ENCODE results near the gene MDM4.

The MDM4 gene

DNA sequence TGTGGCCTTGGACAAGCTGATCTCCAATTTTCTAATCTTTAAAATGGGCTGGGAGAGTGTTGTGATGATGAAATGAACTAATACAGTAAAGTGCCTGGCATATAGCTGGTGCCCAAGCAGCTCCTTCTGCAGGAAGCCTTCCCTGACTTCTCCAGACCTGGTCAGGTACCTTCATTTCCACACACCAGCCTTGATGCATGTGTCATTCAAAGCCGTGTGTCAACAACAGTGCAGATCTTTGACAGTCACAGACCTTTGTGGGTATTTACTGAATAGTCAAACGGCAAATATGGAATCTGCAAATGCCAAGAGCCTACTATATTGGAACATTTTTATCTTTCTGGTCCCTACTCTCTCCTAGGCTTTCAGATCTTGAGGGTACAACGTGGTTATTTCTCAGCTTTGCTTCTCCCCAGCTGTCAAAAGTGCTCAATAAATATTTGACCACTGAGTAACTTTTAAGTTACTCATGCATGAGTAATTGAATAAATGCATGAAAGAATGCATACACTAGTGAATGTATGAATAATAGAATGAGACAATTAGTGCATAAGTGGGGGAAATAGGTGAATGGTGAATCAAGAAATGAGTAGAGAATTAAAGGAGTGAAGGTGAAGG is 75.4 kb downstream of the MDM4 start:
- no peak for DNase-seq
- Mint-ChIP-seq H3K27me3 (no peaks in the 10 kb centered on the region), H3K27ac (no peak overlapping the region), H3K4me3 (no peak overlapping the region), H3K9me3 (no peaks in the 10 kb centered on the region), H3K4me1 (peaks cover 4% of the 10 kb centered on the region), H3K36me3 (peaks cover 8% of the 10 kb centered on the region)
- CTCF ChIA-PET = no interaction called here

DNA sequence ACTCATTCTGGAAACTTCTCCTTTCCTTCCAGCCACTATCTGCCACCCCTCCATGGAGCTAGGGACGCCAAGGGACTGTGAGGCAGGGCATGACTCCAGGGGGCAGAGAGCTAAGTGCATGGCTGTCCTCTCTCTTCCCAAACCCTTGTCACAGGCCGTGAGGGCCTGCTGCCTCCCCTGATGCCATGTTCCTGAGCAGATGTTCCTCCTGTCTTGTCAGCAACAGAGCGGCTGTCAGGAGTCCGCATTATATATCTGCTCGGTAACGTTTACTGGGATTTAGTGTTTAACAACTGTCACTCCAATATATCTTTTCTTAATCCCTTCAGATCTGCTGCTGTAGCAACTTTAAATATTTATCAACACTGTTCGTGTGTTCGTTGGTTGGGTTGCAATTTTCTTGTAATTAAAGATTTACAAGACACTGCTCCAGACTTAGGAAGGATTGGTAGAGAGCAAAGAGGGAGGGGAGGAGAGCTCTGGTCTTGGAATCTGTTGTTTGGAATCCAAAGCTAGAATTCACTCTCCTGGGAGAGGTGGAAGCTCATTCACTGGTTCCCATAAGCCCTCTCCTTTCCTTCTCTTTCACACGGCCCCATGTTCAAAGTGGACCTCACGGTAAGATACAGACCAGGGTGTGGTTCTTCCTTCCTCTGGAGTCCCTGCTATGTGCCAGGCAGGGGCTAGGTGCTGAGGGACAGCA is 76.2 kb downstream of the MDM4 start:
- DNase-seq = no peak
- Mint-ChIP-seq H3K4me1 (peaks cover 4% of the 10 kb centered on the region), H3K36me3 (peaks cover 10% of the 10 kb centered on the region), H3K4me3 (no peak overlapping the region), H3K9me3 (no peaks in the 10 kb centered on the region), H3K27ac (no peak overlapping the region), H3K27me3 (no peaks in the 10 kb centered on the region)
- CTCF ChIA-PET = interaction anchor here (0.5 kb wide), 1 partner anchor 176 kb away, joined by 3 read pairs; no protein-coding TSS in a partner anchor

DNA sequence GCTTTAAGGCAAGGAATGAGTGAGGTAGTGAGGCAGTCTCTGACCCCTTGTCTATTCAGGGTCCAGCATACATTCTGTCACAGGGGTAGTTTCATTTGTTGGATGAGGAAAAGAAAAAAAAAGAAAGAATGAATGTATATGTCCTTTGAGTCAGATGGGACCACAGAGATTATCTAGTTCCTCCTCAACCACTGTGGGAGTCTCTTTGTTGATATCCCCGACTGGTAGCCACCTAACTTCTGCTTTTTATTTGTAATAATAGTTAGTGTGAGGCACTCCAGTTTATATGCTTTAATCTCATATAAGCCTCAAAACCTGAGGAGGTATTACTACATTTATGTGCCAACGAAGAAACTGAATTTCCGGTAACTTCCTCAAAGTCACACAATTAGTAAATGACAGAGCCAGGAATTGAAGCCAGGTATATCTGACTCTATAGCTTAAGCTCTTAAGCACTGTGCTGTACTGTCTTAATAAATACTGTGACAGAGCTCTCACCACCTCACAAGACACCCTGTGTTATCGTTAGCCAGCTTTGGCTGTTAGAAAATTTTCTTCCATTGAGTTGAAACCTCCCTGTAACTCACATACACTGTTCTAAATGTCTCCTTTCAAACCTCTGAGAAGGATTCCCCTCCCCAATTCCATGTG is 82.2 kb downstream of the MDM4 start:
- Mint-ChIP-seq H3K27ac (no peak overlapping the region), H3K9me3 (no peaks in the 10 kb centered on the region), H3K4me3 (no peak overlapping the region), H3K4me1 (no peaks in the 10 kb centered on the region), H3K36me3 (peaks cover 6% of the 10 kb centered on the region), H3K27me3 (no peaks in the 10 kb centered on the region)
- no peak for DNase-seq
- CTCF ChIA-PET = interaction anchor here (1.0 kb wide), 1 partner anchor 10 kb away, joined by 3 read pairs; no protein-coding TSS in a partner anchor

DNA sequence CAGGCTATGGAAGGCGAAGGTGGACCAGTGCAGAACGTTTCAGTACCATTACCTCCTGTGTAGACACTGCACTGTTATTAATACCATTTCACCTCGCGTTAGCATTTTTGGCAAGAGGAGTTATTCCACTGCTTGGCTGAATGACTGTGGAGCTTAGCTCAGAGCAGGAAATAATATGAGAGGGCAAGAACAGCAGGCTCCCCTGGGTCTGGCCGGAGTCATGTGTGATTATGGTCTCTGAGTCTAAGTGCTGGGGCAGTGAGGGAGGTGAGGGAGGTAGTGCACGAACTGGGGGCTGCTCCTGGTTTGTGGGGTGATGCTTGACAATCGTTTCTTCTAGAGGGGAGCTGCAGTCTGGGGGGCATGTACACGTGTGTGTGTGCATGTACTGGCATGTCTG is 82.9 kb downstream of the MDM4 start:
- Mint-ChIP-seq H3K4me3 (no peak overlapping the region), H3K27ac (no peak overlapping the region), H3K27me3 (no peaks in the 10 kb centered on the region), H3K9me3 (no peaks in the 10 kb centered on the region), H3K4me1 (no peaks in the 10 kb centered on the region), H3K36me3 (peaks cover 6% of the 10 kb centered on the region)
- DNase-seq = no peak
- CTCF ChIA-PET = interaction anchor here (1.0 kb wide), 1 partner anchor 9 kb away, joined by 3 read pairs; no protein-coding TSS in a partner anchor

DNA sequence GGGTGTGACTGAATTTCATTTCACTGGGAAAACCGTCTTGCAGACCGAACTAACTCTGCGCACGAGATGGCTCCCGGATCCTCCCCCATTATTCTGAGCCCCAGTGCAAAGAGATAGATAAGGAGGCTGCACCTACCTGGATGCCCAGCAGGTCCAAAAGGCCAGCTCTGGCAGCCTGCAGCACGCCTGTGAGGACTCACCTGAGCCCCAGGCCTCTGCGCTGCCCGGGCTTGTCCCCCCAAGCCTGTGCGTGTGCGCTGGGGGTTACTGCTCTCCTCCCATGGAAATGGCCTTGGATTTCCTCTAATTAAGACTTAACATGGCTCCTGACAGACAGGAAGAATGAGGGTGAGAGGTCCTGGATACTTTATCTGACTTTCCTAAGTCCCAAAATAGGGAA is 83.4 kb downstream of the MDM4 start:
- H3K9me3 Mint-ChIP-seq = no peaks in the 10 kb centered on the region
- H3K27ac Mint-ChIP-seq = no peak overlapping the region
- H3K36me3 Mint-ChIP-seq = peaks cover 6% of the 10 kb centered on the region
- no peak for DNase-seq
- no peaks in the 10 kb centered on the region for H3K4me1 Mint-ChIP-seq
- H3K4me3 Mint-ChIP-seq = no peak overlapping the region
- no peaks in the 10 kb centered on the region for H3K27me3 Mint-ChIP-seq
- CTCF ChIA-PET = no interaction called here

DNA sequence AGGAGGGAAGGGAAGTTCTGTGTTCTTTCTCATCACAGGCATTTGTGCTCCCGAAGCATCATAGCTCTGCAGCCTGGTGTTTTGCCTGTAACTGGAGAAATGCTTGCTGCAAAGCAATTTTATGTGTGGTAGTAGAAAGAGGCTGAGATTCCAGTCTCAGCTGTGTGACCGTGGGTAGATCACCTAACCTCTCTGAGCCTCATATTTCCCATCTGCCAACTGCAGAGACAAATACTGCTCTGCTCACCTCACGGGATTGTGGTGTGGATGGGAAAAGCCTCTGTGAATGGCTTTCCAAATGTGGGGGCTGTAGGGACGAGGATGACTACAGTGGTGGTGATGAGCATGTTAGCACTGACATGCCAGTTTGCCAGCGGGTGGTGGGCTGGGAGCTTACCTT is 84.0 kb downstream of the MDM4 start:
- H3K27me3 Mint-ChIP-seq = no peaks in the 10 kb centered on the region
- H3K4me3 Mint-ChIP-seq = no peak overlapping the region
- H3K4me1 Mint-ChIP-seq = no peaks in the 10 kb centered on the region
- H3K9me3 Mint-ChIP-seq = no peaks in the 10 kb centered on the region
- no peak for DNase-seq
- CTCF ChIA-PET = no interaction called here
- no peak overlapping the region for H3K27ac Mint-ChIP-seq
- peaks cover 6% of the 10 kb centered on the region for H3K36me3 Mint-ChIP-seq

DNA sequence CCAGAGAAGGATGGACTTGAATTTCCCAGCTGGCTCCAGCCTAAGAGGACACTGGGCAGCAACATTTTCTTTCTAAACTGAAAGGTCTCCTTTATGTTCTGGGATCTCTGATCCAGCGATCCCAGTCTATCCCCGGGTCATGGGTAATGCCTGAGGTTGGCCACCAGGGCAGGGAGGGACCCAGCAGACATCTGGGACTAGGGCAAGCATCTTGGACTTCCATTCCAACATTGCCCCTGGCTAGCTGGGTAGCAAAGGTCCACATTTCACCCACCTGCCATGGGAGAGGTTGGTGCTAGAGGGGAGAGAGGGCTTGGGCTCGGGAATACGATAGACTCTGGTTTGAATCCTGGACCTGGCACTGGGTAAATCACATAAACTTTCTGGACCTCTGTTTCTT is 84.8 kb downstream of the MDM4 start:
- no peaks in the 10 kb centered on the region for H3K27me3 Mint-ChIP-seq
- H3K4me1 Mint-ChIP-seq = no peaks in the 10 kb centered on the region
- H3K36me3 Mint-ChIP-seq = peaks cover 2% of the 10 kb centered on the region
- H3K27ac Mint-ChIP-seq = no peak overlapping the region
- no peak for DNase-seq
- H3K4me3 Mint-ChIP-seq = no peak overlapping the region
- CTCF ChIA-PET = no interaction called here
- no peaks in the 10 kb centered on the region for H3K9me3 Mint-ChIP-seq

DNA sequence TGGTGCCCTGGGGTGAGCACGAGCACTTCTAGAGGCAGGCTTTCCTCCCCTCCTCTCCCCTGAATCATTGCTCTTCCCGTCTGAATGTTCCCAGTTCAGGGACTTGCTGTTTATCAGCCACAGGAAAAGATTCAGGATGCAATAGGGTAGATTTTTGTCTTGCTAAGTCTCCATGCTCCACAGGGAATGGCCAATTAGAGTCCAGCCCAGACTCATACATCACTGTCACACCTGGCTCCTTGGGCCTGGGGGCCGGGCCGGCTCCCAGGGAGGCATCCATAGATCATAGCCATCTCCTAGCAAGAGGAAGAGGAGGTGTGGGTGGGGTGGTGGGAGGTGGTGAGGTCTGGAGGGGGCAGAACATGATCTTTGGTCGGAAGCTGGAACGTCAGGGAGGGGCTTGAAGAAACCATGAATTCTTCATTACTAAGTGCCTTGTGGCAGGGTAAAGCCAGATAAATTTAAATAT is 85.9 kb downstream of the MDM4 start:
- H3K36me3 Mint-ChIP-seq = no peaks in the 10 kb centered on the region
- no peak overlapping the region for H3K4me3 Mint-ChIP-seq
- no peaks in the 10 kb centered on the region for H3K9me3 Mint-ChIP-seq
- no peak overlapping the region for H3K27ac Mint-ChIP-seq
- H3K27me3 Mint-ChIP-seq = no peaks in the 10 kb centered on the region
- no peak for DNase-seq
- H3K4me1 Mint-ChIP-seq = no peaks in the 10 kb centered on the region
- CTCF ChIA-PET = interaction anchor here (1.2 kb wide), 1 partner anchor 162 kb away, joined by 3 read pairs; no protein-coding TSS in a partner anchor

DNA sequence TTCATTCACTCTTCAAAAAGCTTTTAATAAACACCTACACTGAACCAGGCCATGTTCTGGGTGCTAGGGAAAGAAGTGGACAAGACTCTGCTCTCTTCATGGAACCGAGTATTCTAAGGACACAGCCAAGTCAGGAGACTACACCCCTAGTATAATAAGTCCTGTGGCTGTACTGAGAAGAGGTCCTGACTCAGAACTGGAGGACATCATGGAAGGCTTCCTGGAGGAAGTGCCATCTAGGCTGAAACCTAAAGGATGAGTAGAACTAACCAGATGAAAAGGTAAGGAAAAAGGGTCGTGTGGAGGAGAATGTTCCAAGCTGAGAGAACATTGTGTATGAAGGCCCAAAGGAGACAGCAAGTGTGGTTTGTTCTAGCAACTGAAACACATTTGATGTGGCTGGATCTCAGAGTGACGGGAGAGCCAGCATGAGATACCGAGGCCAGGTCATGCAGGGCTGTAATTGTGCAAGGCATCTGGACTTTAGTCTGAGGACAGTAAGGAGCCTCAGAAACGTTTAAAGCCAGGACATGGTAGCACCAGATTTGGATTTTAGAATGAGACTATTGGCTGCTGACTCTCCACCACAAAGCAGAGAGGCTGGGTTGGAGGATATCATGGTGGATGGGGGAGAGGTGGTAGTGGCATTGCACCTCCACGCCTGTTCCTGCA is 86.8 kb downstream of the MDM4 start:
- H3K27ac Mint-ChIP-seq = no peak overlapping the region

DNA sequence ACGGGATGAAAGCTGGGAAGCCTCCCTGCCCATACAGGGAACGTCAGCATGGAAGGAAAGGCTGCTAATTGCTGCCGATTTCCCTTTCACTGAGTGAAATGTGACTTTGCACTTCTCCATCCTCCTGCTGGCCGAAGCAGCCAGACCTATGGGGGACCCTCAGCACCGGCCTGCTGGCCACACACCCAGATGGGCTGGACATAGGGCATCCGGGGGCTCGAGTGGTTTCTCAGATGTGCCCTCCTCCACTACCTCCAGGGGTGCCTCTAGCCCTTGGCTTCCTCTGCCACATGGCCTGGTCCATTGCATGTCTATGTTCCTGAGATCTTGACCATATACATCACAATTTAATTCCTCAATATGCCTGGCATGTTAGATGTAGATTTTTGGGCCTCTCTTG is 89.6 kb downstream of the MDM4 start:
- Mint-ChIP-seq H3K36me3 (no peaks in the 10 kb centered on the region), H3K4me1 (no peaks in the 10 kb centered on the region), H3K27ac (no peak overlapping the region), H3K9me3 (no peaks in the 10 kb centered on the region), H3K27me3 (peaks cover 8% of the 10 kb centered on the region), H3K4me3 (no peak overlapping the region)
- CTCF ChIA-PET = no interaction called here
- DNase-seq = no peak

More for the DNA sequence above, 86.8 kb downstream of the MDM4 start:
- Mint-ChIP-seq H3K4me3 (no peak overlapping the region), H3K9me3 (no peaks in the 10 kb centered on the region), H3K4me1 (no peaks in the 10 kb centered on the region), H3K36me3 (no peaks in the 10 kb centered on the region), H3K27me3 (peaks cover 7% of the 10 kb centered on the region)
- DNase-seq = no peak
- CTCF ChIA-PET = interaction anchor here (1.2 kb wide), 1 partner anchor 161 kb away, joined by 3 read pairs; no protein-coding TSS in a partner anchor

Measured in activated naive CD4-positive, alpha-beta T cell treated with anti-CD3 and anti-CD28 coated beads, Interleukin-2, amount 10 ng/mL, durations not matched to agents 7 days and 5 days (primary cell).